Subcutaneous adipose tissue (tissue), 4 donors: ENCODE results near the gene GSTM3. TPM values are rescaled to one million over a fixed set of nuclear protein-coding genes. Genes with fewer than 3 reads are reported as not detected.

Experiments
- CTCF ChIP-seq: fragments of 450-650 bp; IDR thresholded peaks from one replicate; pipeline ENCODE4 v1.5.1; 2016; ENCODE audit warnings: low read depth, mild to moderate bottlenecking, control low read depth, antibody characterized with exemption, moderate library complexity
- total RNA-seq, 4 donors: library from RNA; depleted of rRNA; stranded (reverse); fragments of >200 nt; gene quantifications; one replicate each; pipeline ENCODE4 v1.1.0, GENCODE V29; 2016

Gene GSTM3
- total RNA-seq, 4 donors from 2014 or later: 38.2 to 62.8 (median 45.7) TPM

- TF ChIP-seq CTCF: no peak
These were observed 41.0 kb upstream of the GSTM3 start for GRCh38 chr1:109781806-109782205.

- no peak for TF ChIP-seq CTCF
These were observed 40.1 kb upstream of the GSTM3 start for GRCh38 chr1:109780982-109781381.

- TF ChIP-seq CTCF: no peak
These were observed 37.3 kb upstream of the GSTM3 start for GRCh38 chr1:109777980-109778625.

- TF ChIP-seq CTCF: no peak
These were observed 36.6 kb upstream of the GSTM3 start for GRCh38 chr1:109777436-109777835.

GRCh38 chr1:109776911-109777310 is 36.1 kb upstream of the GSTM3 start:
- no peak for TF ChIP-seq CTCF

GRCh38 chr1:109776206-109776835 is 35.5 kb upstream of the GSTM3 start:
- TF ChIP-seq CTCF: no peak

- TF ChIP-seq CTCF: no peak
These were observed 34.6 kb upstream of the GSTM3 start for GRCh38 chr1:109775398-109775797.
